Upper lobe of left lung (tissue), 6 donors: ENCODE data around the gene LEPR. TPM values are rescaled to one million over a fixed set of nuclear protein-coding genes. Genes with fewer than 3 reads are reported as not detected.
A peak's percentile ranks its signal among the peaks of the same experiment; 100 is the strongest.

Experiments
- ATAC-seq, 2 donors: fragments of 200-7000 bp; cut with Tn5 transposase; one replicate each; pipeline ENCODE4 v1.9.1; 2022; ENCODE audit warnings: mild to moderate bottlenecking in 2 of 2, moderate library complexity in 2 of 2; ENCODE audit not compliant: low FRiP score in 2 of 2
- DNase-seq, 2 donors: peaks; one replicate each; pipeline ENCODE4 v3.0.0-alpha.2; 2019 to 2020
- H3K27ac ChIP-seq, 4 donors: fragments of 200-600 bp; sonication (generic); one replicate each; pipeline ENCODE4 v1.5.1; 2016 to 2019
- H3K27me3 ChIP-seq, 4 donors: fragments of 200-600 bp; sonication (generic); one replicate each; pipeline ENCODE4 v1.5.1; 2017 to 2019
- H3K36me3 ChIP-seq, 4 donors: fragments of 200-600 bp; sonication (generic); one replicate each; pipeline ENCODE4 v1.5.1; 2016 to 2019
- H3K4me1 ChIP-seq, 4 donors: fragments of 200-600 bp; sonication (generic); one replicate each; pipeline ENCODE4 v1.5.1; 2018 to 2019
- H3K4me3 ChIP-seq, 4 donors: fragments of 200-600 bp; sonication (generic); one replicate each; pipeline ENCODE4 v1.5.1; 2017 to 2019; ENCODE audit warnings: mild to moderate bottlenecking in 2 of 4, moderate library complexity in 1 of 4
- H3K9me3 ChIP-seq, 4 donors: fragments of 200-600 bp; sonication (generic); one replicate each; pipeline ENCODE4 v1.5.1; 2018 to 2019
- CTCF ChIP-seq, 6 experiments: fragments of 450-650 bp in 4 of 6; fragments of 200-600 bp in 2 of 6; sonication (generic) in 2 of 6; IDR thresholded peaks; one replicate each; pipeline ENCODE4 v1.5.1; 2016 to 2019; ENCODE audit warnings: antibody characterized with exemption in 6 of 6
- EP300 ChIP-seq, 4 donors: sonication (generic); formaldehyde crosslinking; IDR thresholded peaks; one replicate each; pipeline ENCODE4 v1.5.1; 2017; ENCODE audit warnings: antibody characterized with exemption in 4 of 4, control low read depth in 2 of 4
- POLR2A ChIP-seq, 4 donors: fragments of 450-650 bp; IDR thresholded peaks; one replicate each; pipeline ENCODE4 v1.5.1; 2016 to 2017; ENCODE audit warnings: antibody characterized with exemption in 4 of 4, mild to moderate bottlenecking in 2 of 4
- POLR2AphosphoS5 ChIP-seq, 2 donors: sonication (generic); formaldehyde crosslinking; IDR thresholded peaks; one replicate each; pipeline ENCODE4 v1.5.1; 2017; ENCODE audit warnings: antibody characterized with exemption in 2 of 2
- WGBS, 2 donors: methylation state at CpG; one replicate each; pipeline ENCODE4 v1.1.5; 2017 to 2018; 5-methylcytosine and 5-hydroxymethylcytosine counted together
- total RNA-seq, 6 donors: library from RNA; depleted of rRNA in 4 of 6; stranded (reverse); fragments of >200 nt in 4 of 6; gene quantifications; one replicate each; pipeline versions ENCODE4 v1.1.0 to v1.2.1, GENCODE V29; 2016 to 2021
- donor health status: DM: no; HTN: no; CAD: no; lungs with moderate emphysema.
- donor health status: DM: no; HTN: yes; CAD: no; lungs with severe emphysema.

Gene LEPR
- total RNA-seq, 6 donors from 2014 or later = 12.8 to 37.3 (median 22.9) TPM

DNA sequence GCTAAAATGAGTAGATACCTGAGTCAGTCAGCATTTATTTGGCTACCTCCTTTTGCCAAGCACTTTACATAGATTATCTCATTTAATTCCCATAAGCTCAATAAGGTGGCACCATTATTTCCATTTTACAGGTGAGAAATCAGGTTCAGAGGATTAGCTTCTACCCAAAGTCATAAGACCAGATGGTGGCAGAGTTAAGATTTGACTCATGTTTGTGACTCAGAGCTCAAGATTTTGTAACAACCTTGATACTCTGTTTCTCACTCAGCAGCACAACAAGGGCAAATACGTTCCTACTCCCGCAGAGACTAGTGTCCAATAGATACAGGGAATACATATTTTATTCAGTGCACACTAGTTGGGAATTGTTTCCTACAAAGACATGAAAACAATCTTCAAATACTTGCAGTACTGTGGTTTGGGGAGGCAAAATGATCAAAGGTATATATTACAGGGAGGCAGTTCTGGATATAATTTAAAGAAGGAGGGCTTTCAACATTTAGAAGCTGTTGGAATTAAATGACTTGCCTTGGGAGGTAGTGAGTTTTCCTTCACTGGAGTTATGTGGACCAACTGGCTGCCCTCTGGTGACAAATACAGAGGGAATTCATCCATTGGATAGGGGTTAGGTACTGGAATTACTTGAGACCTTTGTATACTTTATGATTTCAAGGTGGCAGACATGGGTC, 3.6 kb downstream of the LEPR start:
- no peak for ATAC-seq
- Histone ChIP-seq H3K9me3 (no peaks in the 10 kb centered on the region), H3K4me3 (no peak overlapping the region), H3K4me1 (peaks cover 15 to 40% (median 37%) of the 10 kb centered on the region in 4 donors), H3K27me3 (no peaks in the 10 kb centered on the region), H3K36me3 (peaks cover 12 to 35% (median 14%) of the 10 kb centered on the region in 4 donors), H3K27ac (peak overlapping the region in 2 of 4 donors; percentile 0 to 20)
- 73 to 74% methylated on average over 2 of the region's 2 CpGs for WGBS, 2 donors
- no peak for DNase-seq
- no peak for TF ChIP-seq EP300 (IDR thresholded peaks at IDR 0.05)
- peak in 1 of 2 donors; percentile 36 for TF ChIP-seq POLR2AphosphoS5 (IDR thresholded peaks at IDR 0.05)
- TF ChIP-seq POLR2A (IDR thresholded peaks at IDR 0.05) = no peak
- no peak for TF ChIP-seq CTCF (IDR thresholded peaks at IDR 0.05)

DNA sequence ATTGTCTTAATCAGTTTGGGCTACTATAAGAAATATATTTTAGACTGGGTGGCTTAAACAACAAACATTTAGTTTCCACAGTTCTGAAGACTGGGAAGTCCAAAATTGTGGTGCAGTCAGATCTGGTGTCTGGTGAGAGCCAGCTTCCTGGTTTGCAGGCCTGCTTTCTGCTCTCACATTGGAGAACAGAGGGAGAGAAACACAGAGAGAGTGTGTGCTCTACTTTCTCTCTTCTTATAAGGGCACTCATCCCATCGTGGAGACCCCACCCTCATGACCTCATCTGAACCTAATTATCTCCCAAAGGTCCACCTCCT, 4.1 kb downstream of the LEPR start:
- Histone ChIP-seq H3K27me3 (no peaks in the 10 kb centered on the region), H3K4me3 (no peak overlapping the region), H3K9me3 (no peaks in the 10 kb centered on the region), H3K36me3 (peaks cover 12 to 38% (median 14%) of the 10 kb centered on the region in 4 donors), H3K4me1 (peaks cover 15 to 36% (median 34%) of the 10 kb centered on the region in 4 donors), H3K27ac (peak overlapping the region in 1 of 4 donors; percentile 0)
- 50 to 67% methylated on average over 1 of the region's 1 CpG for WGBS, 2 donors
- TF ChIP-seq EP300 (IDR thresholded peaks at IDR 0.05) (no peak), CTCF (IDR thresholded peaks at IDR 0.05) (no peak), POLR2A (IDR thresholded peaks at IDR 0.05) (no peak), POLR2AphosphoS5 (IDR thresholded peaks at IDR 0.05) (no peak)
- no peak for ATAC-seq
- no peak for DNase-seq

- peaks cover 12 to 41% (median 14%) of the 10 kb centered on the region in 4 donors for H3K36me3 ChIP-seq
- H3K4me3 ChIP-seq = no peak overlapping the region
- DNase-seq (no peak), ATAC-seq (no peak)
- WGBS, 2 donors = 96 to 100% methylated on average over 2 of the region's 2 CpGs
- no peaks in the 10 kb centered on the region for H3K9me3 ChIP-seq
- no peaks in the 10 kb centered on the region for H3K27me3 ChIP-seq
- TF ChIP-seq POLR2A (IDR thresholded peaks at IDR 0.05) (no peak), CTCF (IDR thresholded peaks at IDR 0.05) (no peak), EP300 (IDR thresholded peaks at IDR 0.05) (no peak), POLR2AphosphoS5 (IDR thresholded peaks at IDR 0.05) (no peak)
- H3K27ac ChIP-seq = no peak overlapping the region
- H3K4me1 ChIP-seq = peaks cover 15 to 36% (median 34%) of the 10 kb centered on the region in 4 donors
These were observed 4.5 kb downstream of the LEPR start for GRCh38 chr1:65425006-65425405.

GRCh38 chr1:65425697-65426096, 5.2 kb downstream of the LEPR start:
- Histone ChIP-seq H3K4me3 (no peak overlapping the region), H3K36me3 (peaks cover 12 to 48% (median 15%) of the 10 kb centered on the region in 4 donors), H3K27ac (peak overlapping the region in 1 of 4 donors; percentile 7), H3K9me3 (no peaks in the 10 kb centered on the region), H3K4me1 (peaks cover 15 to 41% (median 38%) of the 10 kb centered on the region in 4 donors), H3K27me3 (no peaks in the 10 kb centered on the region)
- TF ChIP-seq POLR2AphosphoS5 (IDR thresholded peaks at IDR 0.05) (no peak), POLR2A (IDR thresholded peaks at IDR 0.05) (no peak), CTCF (IDR thresholded peaks at IDR 0.05) (no peak)
- ATAC-seq (no peak), DNase-seq (no peak)
- 96 to 100% methylated on average over 3 of the region's 3 CpGs for WGBS, 2 donors

DNA sequence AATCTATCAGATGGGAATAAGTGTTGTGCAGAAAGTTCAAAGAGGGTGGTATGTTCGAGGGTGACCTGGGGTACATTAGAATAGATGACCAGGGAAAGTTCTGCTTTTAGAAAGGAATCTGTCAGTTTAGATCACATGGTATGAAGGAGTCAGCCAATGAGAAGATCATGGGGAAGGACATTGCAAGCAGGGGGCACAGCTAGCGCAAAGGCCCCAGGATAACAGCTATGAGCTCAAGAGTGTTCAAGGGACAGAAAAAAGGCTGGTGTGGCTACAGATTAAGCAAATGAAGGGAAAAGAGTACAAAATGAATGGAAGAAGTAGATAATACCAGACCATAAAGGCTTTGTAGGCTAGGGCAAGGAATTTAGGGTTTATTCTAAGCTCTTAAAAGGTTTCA, 8.6 kb downstream of the LEPR start:
- H3K27me3 ChIP-seq = no peaks in the 10 kb centered on the region
- WGBS, 2 donors = 96% methylated on average over 2 of the region's 2 CpGs
- DNase-seq (no peak), ATAC-seq (no peak)
- no peak overlapping the region for H3K4me3 ChIP-seq
- no peaks in the 10 kb centered on the region for H3K9me3 ChIP-seq
- peaks cover 12 to 67% (median 17%) of the 10 kb centered on the region in 4 donors for H3K36me3 ChIP-seq
- TF ChIP-seq POLR2A (IDR thresholded peaks at IDR 0.05) = no peak
- no peak for TF ChIP-seq EP300 (IDR thresholded peaks at IDR 0.05)
- TF ChIP-seq CTCF (IDR thresholded peaks at IDR 0.05) = no peak
- no peak for TF ChIP-seq POLR2AphosphoS5 (IDR thresholded peaks at IDR 0.05)
- H3K27ac ChIP-seq = peak overlapping the region; percentile 44 to 88 (median 62)
- peaks cover 0 to 24% (median 14%) of the 10 kb centered on the region in 4 donors for H3K4me1 ChIP-seq
